Measurements from ENCODE around the gene PACS2.
"Not testable (repeated sequence)": the region's sequence is repeated elsewhere in the genome, so short reads cannot be mapped to it uniquely, and the experiment has no call there.

The PACS2 gene

GRCh38 chr14:105332350-105332874 is 17.9 kb downstream of the PACS2 start:
- DNase-seq (ENCODE audit: low read depth in 3 of 3) = no peak

GRCh38 chr14:105333020-105333490 is 18.5 kb downstream of the PACS2 start:
- DNase-seq (ENCODE audit: low read depth in 3 of 3) = no peak

- DNase-seq (ENCODE audit: low read depth in 3 of 3) = no peak
Observed at GRCh38 chr14:105333613-105334364, 19.2 kb downstream of the PACS2 start.

GRCh38 chr14:105334383-105335230 is 20.1 kb downstream of the PACS2 start:
- DNase-seq (ENCODE audit: low read depth in 3 of 3) = no peak

GRCh38 chr14:105335231-105335542 is 20.6 kb downstream of the PACS2 start:
- DNase-seq (ENCODE audit: low read depth in 3 of 3) = not testable (repeated sequence)

GRCh38 chr14:105335735-105336476 is 21.4 kb downstream of the PACS2 start:
- no peak for DNase-seq (ENCODE audit: low read depth in 3 of 3)

GRCh38 chr14:105336477-105337287 is 22.1 kb downstream of the PACS2 start:
- DNase-seq (ENCODE audit: low read depth in 3 of 3) = no peak

- no peak for DNase-seq (ENCODE audit: low read depth in 3 of 3)
Observed at GRCh38 chr14:105337433-105337832, 22.9 kb downstream of the PACS2 start.

- DNase-seq (ENCODE audit: low read depth in 3 of 3) = no peak
Observed at GRCh38 chr14:105337966-105338741, 23.6 kb downstream of the PACS2 start.

GRCh38 chr14:105340821-105341733 is 26.5 kb downstream of the PACS2 start:
- no peak for DNase-seq (ENCODE audit: low read depth in 3 of 3)

GRCh38 chr14:105343194-105343593 is 28.6 kb downstream of the PACS2 start:
- DNase-seq (ENCODE audit: low read depth in 3 of 3) = no peak

- no peak for DNase-seq (ENCODE audit: low read depth in 3 of 3)
Observed at GRCh38 chr14:105346200-105346533, 31.6 kb downstream of the PACS2 start.

GRCh38 chr14:105346876-105347586 is 32.5 kb downstream of the PACS2 start:
- DNase-seq (ENCODE audit: low read depth in 3 of 3) = no peak

GRCh38 chr14:105347587-105347968 is 33.0 kb downstream of the PACS2 start:
- no peak for DNase-seq (ENCODE audit: low read depth in 3 of 3)

- DNase-seq (ENCODE audit: low read depth in 3 of 3) = no peak
Observed at GRCh38 chr14:105348169-105348944, 33.8 kb downstream of the PACS2 start.

- DNase-seq (ENCODE audit: low read depth in 3 of 3) = no peak
Observed at GRCh38 chr14:105348945-105349699, 34.6 kb downstream of the PACS2 start.

- no peak for DNase-seq (ENCODE audit: low read depth in 3 of 3)
Observed at GRCh38 chr14:105349992-105350391, 35.4 kb downstream of the PACS2 start.

Measured in stimulated activated CD4-positive, alpha-beta T cell treated with anti-CD3 and anti-CD28 coated beads, TNF-alpha, amount 100 ng/mL, for 48 hours (primary cell).